Skeletal muscle cell (primary cell): ENCODE results near the gene CDK3.

Source experiments
- DNase-seq: peaks from one replicate; pipeline ENCODE4 v3.0.0-alpha.2; 2010; ENCODE audit warnings: low read depth
- H3K4me3 ChIP-seq: 2 replicates; pipeline ENCODE4 v1.5.1; 2011; ENCODE audit warnings: low read depth, mild to moderate bottlenecking, control low read depth, low read length, moderate library complexity

CDK3 gene

DNA sequence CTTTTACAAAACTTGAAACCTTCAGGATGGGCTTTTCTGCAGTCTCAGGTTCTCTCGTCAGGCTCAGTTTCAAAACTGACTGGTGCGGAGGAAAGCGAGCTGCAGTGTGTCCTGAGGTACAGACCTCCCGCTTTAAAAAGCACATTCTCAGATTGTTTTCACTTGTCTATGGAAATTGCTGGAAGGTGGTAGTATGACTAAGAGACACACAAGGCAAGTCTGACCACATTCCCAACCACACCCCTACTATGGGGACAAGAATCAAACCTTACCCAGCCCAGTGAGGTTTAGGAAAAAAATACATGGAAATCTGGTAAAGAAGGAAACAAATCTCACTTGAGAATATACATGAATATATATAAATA lies 53.4 kb downstream of the CDK3 start:
- H3K4me3 ChIP-seq: no peak overlapping the region
- no peak for DNase-seq
